Stimulated activated CD4-positive, alpha-beta T cell treated with anti-CD3 and anti-CD28 coated beads, TNF-alpha, amount 100 ng/mL, for 24 hours (primary cell): ENCODE data around the gene FOXN1.
"Not testable (repeated sequence)": the region's sequence is repeated elsewhere in the genome, so short reads cannot be mapped to it uniquely, and the experiment has no call there.

ENCODE experiments used
- DNase-seq, 3 experiments: peaks; one replicate each; pipeline ENCODE4 v3.0.0-alpha.2; 2020; ENCODE audit warnings: low read depth in 3 of 3

The FOXN1 gene

DNA sequence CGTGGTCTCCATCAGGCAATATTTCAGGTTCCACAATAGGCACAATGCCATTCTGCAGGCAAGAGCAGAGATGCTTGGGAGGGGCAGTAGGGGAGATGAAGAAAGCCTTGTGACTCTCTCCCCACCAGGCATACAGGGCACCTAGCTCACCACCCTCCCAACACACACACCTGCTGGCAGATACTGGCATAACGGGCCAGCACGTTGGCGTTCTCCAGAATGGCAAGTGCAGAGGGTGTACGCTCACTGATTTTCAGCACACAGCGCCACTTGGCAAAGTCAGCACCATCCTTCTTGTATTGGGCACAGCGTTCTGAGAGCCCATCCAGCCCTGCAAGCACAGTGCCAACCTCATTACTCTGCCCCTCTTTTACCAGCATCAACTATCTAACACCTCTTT, 68.4 kb downstream of the FOXN1 start:
- no peak for DNase-seq

DNA sequence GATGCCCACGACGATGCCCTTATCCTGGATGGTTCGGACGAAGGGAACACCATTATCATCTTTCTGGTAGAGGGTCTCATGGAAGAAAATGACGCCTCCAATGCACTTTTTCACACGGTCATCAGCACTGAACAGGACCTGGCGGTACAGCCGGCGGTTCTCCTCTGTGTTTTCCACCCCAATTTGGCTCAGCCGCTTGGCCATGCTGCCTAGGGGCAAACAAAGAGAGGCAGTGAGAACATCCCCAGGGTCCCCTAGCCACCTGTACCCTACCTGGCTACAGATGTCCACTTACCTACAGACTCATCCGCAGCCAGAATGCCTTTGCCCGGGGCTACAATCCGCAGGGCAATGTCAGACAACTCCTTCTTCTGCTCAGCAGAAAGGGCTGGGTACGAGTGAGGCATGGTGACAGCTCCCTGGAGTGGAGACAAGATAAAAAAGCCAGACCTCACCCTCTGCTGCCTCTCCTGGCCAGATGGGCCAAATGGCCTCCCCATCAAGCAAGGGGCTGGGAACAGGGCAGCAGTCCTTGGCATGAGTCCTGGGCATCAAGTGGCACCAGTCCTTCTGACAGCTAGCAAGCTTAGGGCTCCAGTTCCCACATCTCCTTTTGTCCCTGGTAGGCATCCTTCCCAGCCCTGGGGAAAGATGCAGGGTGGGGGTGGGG, 69.1 kb downstream of the FOXN1 start:
- no peak for DNase-seq

DNA sequence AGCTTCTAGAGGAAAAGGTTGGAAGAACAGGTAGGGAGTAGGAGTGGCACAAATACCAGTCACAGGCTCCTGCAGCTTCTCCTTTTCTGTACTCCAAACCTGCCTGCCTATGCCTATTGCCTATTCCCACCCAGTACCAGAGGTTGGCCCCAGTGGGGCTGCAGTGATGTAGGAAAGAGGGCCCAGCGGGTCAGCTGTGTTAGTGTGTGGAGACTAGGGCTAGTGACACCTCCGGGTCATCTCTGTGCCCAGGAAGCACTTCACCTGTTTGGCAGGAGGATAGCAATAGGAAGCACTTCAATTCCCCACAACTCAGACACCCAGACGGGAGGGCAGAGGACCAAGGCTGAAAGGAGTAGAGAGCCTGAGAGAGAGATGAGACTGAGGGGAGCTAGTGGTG, 69.9 kb downstream of the FOXN1 start:
- DNase-seq: not testable (repeated sequence)

DNA sequence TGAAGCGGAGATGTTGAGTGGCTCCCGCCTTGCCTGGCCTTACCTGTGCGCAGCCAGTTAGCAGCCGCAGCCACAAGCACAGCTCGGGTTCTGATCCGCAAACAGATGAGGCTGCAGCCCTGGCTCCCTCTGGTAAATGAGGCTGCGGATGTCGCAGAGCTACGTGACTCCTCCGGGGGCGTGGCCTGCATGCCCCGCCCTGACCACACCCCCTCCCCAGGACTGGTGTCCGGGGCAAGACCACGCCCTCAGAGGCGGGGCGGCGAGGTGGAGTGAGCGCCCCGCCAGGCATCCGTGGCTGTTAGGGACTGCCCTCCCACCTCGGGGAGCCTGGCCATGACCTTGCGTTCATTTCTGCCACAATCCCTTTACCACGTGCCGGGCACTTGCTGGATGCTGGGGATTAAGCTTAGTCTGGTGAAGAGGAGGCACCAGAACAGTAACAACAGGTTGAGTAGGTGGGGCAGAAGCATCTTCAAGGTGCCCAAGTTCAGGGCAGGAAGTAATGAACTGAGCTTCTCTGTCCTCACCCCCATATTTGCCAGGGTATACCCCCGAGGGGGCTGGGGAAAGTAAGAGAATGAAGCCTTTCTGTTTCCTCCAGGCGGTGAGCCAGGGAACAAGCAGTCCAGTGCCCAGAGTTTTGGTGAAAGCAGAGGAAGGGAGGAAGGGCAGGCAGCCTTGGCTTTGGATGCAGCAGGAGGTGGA, 70.8 kb downstream of the FOXN1 start, which contains the start of gene ALDOC:
Gene ALDOC (minus strand): TSS at position 138 of the 708 bp plus-strand sequence. CDS start 1,363 bp downstream, outside the sequence.
- DNase-seq: peak; percentile 92 to 99 (median 92)

DNA sequence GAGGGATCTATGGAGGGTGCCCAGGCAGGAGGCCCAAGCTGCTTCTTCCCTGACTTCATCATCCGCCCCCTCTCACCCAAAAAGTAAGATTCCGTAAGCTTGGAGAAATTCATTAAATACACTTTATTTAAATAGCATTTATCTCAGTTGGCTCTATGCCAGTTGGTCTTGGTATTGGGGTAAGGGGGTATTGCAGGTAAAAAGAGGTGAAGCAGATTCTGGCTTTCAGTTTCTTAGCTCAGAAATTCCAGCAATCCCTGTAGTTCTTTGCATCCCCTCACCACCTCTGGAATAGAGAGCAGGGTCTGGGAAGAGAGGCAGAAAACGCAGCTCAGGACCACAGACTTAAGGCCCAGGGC, 71.3 kb downstream of the FOXN1 start:
- DNase-seq: no peak

DNA sequence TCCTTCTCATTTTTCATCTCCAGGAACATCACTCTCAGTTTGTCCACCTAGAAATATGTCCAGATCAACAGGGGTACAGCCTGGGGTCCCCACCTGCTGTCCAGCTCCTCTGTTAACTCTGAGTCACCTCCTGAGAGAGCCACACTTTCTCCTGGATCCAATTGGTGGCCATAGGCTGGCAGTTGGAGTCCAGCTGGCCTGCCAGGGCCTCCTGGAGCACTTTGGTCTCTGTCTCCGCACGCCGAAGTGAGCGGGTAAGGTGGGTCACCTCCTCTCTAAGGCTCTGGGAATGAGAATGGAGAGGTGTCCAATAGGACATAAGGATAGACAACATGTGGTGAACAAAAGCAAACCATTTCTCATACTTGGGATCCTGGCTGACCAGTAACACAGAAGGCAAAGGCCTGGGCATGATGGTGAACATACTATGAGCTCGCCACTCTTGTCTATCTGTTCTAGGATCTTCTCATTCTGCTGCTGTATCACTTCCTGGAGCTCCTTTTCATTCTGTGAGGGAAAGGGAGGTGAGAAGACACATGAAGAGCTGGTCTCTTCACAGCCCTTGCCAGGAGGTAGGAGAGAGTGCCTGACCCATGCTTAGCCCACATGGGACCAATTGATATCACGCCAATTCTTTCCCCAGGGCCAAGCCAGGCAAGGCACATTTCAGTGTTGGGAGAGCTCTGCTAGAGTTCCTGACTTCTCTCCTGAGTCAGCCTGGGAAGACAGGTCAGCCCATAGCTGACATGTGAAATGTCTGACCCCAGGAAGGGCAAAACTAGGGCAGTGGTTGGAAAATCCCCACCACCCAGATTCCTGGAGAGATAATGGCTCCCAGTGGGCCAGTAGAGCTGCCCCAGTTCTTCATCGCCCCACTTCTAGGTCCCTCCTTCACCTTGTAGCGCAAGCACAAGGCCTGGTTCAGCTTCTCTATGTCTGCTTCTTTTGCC, 72.4 kb downstream of the FOXN1 start:
- no peak for DNase-seq

DNA sequence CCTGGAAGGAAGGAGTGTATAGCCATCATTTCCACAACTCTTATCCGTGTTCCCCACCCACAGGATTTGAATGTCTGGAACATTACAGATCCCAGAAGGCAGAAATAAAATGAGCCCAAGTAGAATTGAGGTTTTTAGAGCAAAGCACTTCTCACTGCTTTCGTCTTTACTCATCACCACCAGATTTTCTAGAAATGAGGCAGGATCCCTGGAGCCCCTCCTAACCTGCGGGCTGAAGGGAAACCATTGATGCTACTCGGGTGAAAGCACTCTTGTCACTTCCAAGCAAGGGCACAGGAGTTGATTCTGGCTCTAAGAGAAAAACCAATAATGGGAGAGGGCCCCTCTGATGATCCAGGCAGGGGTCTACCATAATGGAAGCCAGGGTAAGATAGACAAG, 73.4 kb downstream of the FOXN1 start:
- no peak for DNase-seq

DNA sequence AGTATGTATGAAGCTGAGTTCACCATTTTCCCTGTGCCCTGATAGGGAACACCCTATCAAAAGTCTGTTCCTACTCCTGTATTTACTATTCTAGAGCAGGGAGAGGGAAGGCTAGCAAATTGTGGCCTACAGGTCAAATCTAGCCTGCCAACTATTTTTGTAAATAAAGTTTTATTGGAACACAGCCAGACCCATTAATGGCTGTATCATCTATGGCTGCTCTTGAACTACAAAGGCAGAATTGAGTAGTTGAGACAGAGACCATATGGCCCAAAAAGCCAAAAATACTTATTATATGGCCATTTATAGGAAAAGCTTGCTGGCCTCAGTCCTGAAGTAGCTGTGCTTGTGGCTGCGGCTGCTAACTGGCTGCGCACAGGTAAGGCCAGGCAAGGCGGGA, 74.8 kb downstream of the FOXN1 start:
- no peak for DNase-seq

DNA sequence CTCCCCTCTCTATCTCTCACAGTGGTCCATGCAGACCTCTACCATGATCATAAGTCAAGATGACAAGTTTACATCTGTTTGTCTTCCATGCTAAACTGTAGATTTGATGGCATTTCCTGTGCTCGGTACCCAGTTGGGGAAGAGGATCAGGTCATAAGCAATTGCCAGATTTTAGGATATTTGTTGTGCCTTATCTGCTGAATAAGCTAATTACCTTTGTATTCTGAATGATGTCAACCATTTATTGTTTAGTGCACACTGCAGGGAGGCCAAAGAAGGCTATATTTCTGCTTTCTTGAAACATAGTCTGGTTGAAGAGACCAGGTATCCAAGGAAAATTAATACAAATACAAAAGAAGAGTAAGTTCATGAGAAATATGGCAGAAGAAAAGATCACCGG, 76.4 kb downstream of the FOXN1 start:
- no peak for DNase-seq

DNA sequence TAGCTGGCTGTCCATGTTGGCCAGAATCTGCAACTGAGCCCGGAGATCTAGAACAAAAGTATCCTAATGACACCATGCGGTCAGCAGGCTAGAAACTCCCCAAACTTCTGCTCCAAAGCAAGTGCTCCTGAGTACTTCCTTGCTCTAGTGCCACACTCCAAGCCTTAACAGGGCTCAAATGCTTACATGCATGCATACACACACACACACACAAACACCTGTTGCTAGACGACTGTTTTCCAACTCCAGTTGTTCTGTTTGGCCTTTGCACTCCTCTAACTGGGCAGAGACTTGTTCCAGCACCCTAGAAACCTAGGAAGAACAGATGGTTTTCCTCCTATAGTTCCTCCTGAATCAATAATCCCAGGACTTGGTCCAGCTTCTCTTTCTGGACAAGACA, 78.3 kb downstream of the FOXN1 start:
- DNase-seq: no peak

DNA sequence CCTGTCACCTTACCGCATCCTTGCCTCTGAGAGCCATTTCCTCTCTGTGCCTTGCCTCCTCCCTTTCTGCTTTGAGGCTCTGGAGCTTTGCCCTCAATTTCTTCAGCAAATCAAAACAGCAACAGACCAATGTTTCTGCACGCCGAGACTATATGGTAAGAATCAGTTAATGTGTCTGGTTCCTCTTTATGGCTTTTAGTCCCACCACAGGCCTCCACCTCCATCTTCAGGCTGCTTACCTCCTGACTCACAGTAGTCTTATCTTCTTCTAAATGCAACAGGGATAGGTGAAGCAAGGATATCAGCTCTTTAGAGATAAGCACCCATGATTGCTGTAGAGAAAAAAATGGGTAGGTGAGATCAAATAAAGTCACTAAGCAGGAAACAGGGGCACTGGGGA, 79.7 kb downstream of the FOXN1 start:
- no peak for DNase-seq
